ENCODE measurements around the gene TEKT3. TPM values are rescaled to one million over a fixed set of nuclear protein-coding genes. Genes with fewer than 3 reads are reported as not detected.

The TEKT3 gene
- total and polyA plus RNA-seq, 9 of the 15 experiments (the other 6 are each of a cell fraction or from before 2014, with no cell fraction given), result not detected

GRCh38 chr17:15284537-15284936 lies 56.9 kb downstream of the TEKT3 start (continued):
- TF ChIP-seq AFF1 (IDR thresholded peaks at IDR 0.05; ENCODE audit: low read depth in 1 of 2, partially characterized antibody in 2 of 2) (no peak), ZEB2 (IDR thresholded peaks at IDR 0.05) (no peak)

- Histone ChIP-seq H3K36me3 (ENCODE audit: control insufficient read depth, insufficient read depth, low read length) (no peaks in the 10 kb centered on the region), H3K9me1 (ENCODE audit: control insufficient read depth, insufficient read depth, low read length) (no peaks in the 10 kb centered on the region), H3K4me2 (ENCODE audit: insufficient read depth, low read length) (no peak overlapping the region), H3K9ac (ENCODE audit: insufficient read depth in 1 of 2, low read depth in 2 of 2, low read length in 2 of 2) (no peak overlapping the region), H3K27me3 (ENCODE audit: control insufficient read depth in 2 of 2, insufficient read depth in 2 of 2, low read length in 2 of 2) (no peaks in the 10 kb centered on the region), H3K27ac (ENCODE audit: extremely low read depth, low read depth, low read length) (no peak overlapping the region), H3K4me1 (replicated peaks in 1 of 2; ENCODE audit: control insufficient read depth in 2 of 2, insufficient read depth in 2 of 2, low read length in 2 of 2) (peaks cover 0 to 2% of the 10 kb centered on the region in 2 experiments; a peak in 2 of 5 replicates), H3K9me3 (replicated peaks; ENCODE audit: control insufficient read depth, insufficient read depth, low read depth, low read length) (no peaks in the 10 kb centered on the region; the same call in 1 of the 2 replicates), H3K4me3 (no peak overlapping the region), H2AFZ (ENCODE audit: low read depth, low read length) (no peak overlapping the region), H4K20me1 (replicated peaks; ENCODE audit: control insufficient read depth, insufficient read depth, low read length) (no peaks in the 10 kb centered on the region), H3K79me2 (ENCODE audit: control insufficient read depth, insufficient read depth, low read length) (no peaks in the 10 kb centered on the region)
- ATAC-seq (no peak), FAIRE-seq (no peak), DNase-seq (ENCODE audit: extremely low read depth in 1 of 4, low spot score in 3 of 4) (no peak)
- no TSS peak for BruUV-seq (replicated peaks)
- WGBS (ENCODE audit: insufficient coverage, low coverage, missing lambda C conversion rate), result 3% methylated on average over 6 of the region's 6 CpGs
- intact Hi-C loops (cut with micrococcal nuclease) (no loop called here), in situ Hi-C loops (cut with MboI) (no loop called here)
- CTCF ChIA-PET (ENCODE audit: low intra/inter-chr PET ratio), result no interaction called here
- no peak for TF ChIP-seq PCBP1 (IDR thresholded peaks at IDR 0.05; ENCODE audit: low read depth, low read length, poor library complexity, severe bottlenecking)
- no peak for TF ChIP-seq STAT5A (IDR thresholded peaks at IDR 0.05; ENCODE audit: borderline replicate concordance, low read length)
- no peak for TF ChIP-seq RBBP5 (IDR thresholded peaks at IDR 0.05; ENCODE audit: borderline replicate concordance, insufficient read depth, low read length, poor library complexity, severe bottlenecking)
- no peak for TF ChIP-seq NCOA4 (IDR thresholded peaks at IDR 0.05; ENCODE audit: partially characterized antibody)
- no peak for TF ChIP-seq TAF7 (tag; IDR thresholded peaks at IDR 0.05)
- no peak for TF ChIP-seq LEF1 (IDR thresholded peaks at IDR 0.05)
- TF ChIP-seq ZFX (CRISPR knock-in tag; IDR thresholded peaks at IDR 0.05), result no peak
- TF ChIP-seq CTBP1 (IDR thresholded peaks at IDR 0.05; ENCODE audit: borderline replicate concordance), result no peak
- POLR2A ChIA-PET, result no interaction called here
These were observed 57.3 kb downstream of the TEKT3 start for GRCh38 chr17:15284107-15284506.

All from K562 (cell line).